Keratinocyte (primary cell): ENCODE results near the gene PCK1. TPM values are rescaled to one million over a fixed set of nuclear protein-coding genes. Genes with fewer than 3 reads are reported as not detected.

Source experiments
- DNase-seq: peaks from one replicate; pipeline ENCODE4 v3.0.0-alpha.2; 2011; ENCODE audit warnings: low read depth, missing footprints, low spot score
- FAIRE-seq: peaks from 2 replicates; lab custom pipeline; 2011; peaks lifted over from hg19 to GRCh38; lab: Jason Lieb, UNC
- H2AFZ ChIP-seq: 2 replicates; pipeline ENCODE4 v1.6.0; 2012; ENCODE audit warnings: low read length, control low read depth, inconsistent platforms; ENCODE audit not compliant: control insufficient read depth
- H3K27ac ChIP-seq: 2 replicates; pipeline ENCODE4 v1.5.1; 2011; ENCODE audit warnings: low read length; ENCODE audit not compliant: control insufficient read depth, insufficient read depth
- H3K27me3 ChIP-seq: 3 replicates; pipeline ENCODE4 v1.6.0; 2011; ENCODE audit warnings: low read length; ENCODE audit not compliant: control insufficient read depth, insufficient read depth; ENCODE audit errors: extremely low read depth
- H3K36me3 ChIP-seq, 2 experiments: 2 replicates in 1 of 2; 3 replicates in 1 of 2; pipeline ENCODE4 v1.5.1; 2011; ENCODE audit warnings: low read length in 2 of 2, mild to moderate bottlenecking in 1 of 2; ENCODE audit not compliant: control insufficient read depth in 2 of 2, insufficient read depth in 2 of 2; ENCODE audit errors: extremely low read depth in 1 of 2
- H3K4me1 ChIP-seq: 3 replicates; pipeline ENCODE4 v1.5.1; 2011; ENCODE audit warnings: low read length; ENCODE audit not compliant: control insufficient read depth, insufficient read depth; ENCODE audit errors: extremely low read depth
- H3K4me2 ChIP-seq: 3 replicates; pipeline ENCODE4 v1.6.0; 2011; ENCODE audit warnings: low read depth, low read length; ENCODE audit not compliant: control insufficient read depth, insufficient read depth; ENCODE audit errors: extremely low read depth
- H3K4me3 ChIP-seq, 3 experiments: fragments of 200-600 bp in 1 of 3; sonication (generic) in 1 of 3; 2 replicates in 2 of 3; 3 replicates in 1 of 3; pipeline ENCODE4 v1.5.1; 2011 to 2016; ENCODE audit warnings: low read length in 3 of 3, mild to moderate bottlenecking in 3 of 3, control low read depth in 2 of 3, inconsistent platforms in 1 of 3, low read depth in 1 of 3, mixed read lengths in 1 of 3, mixed run types in 1 of 3, moderate library complexity in 1 of 3; ENCODE audit not compliant: control insufficient read depth in 2 of 3, insufficient read depth in 2 of 3; ENCODE audit errors: extremely low read depth in 1 of 3
- H3K79me2 ChIP-seq: 2 replicates; pipeline ENCODE4 v1.6.0; 2012; ENCODE audit warnings: low read length; ENCODE audit not compliant: control insufficient read depth, insufficient read depth
- H3K9ac ChIP-seq: 3 replicates; pipeline ENCODE4 v1.6.0; 2011; ENCODE audit warnings: low read length; ENCODE audit not compliant: control insufficient read depth, insufficient read depth; ENCODE audit errors: extremely low read depth
- H3K9me1 ChIP-seq: 3 replicates; pipeline ENCODE4 v1.6.0; 2011; ENCODE audit warnings: low read length; ENCODE audit not compliant: control insufficient read depth, insufficient read depth; ENCODE audit errors: extremely low read depth
- H3K9me3 ChIP-seq: 2 replicates; pipeline ENCODE4 v1.5.1; 2012; ENCODE audit warnings: low read depth, low read length; ENCODE audit not compliant: control insufficient read depth
- H4K20me1 ChIP-seq: 3 replicates; pipeline ENCODE4 v1.6.0; 2011; ENCODE audit warnings: low read length; ENCODE audit not compliant: control insufficient read depth, insufficient read depth; ENCODE audit errors: extremely low read depth
- EZH2 ChIP-seq: IDR thresholded peaks from one replicate; pipeline ENCODE4 v1.6.1; 2012; ENCODE audit warnings: inconsistent platforms, mild to moderate bottlenecking, low read length, moderate library complexity
- dilution Hi-C: fragments of 300-500 bp; cut with MboI; formaldehyde crosslinking; loops from one replicate; pipeline ENCODE4 v1.7.0; 2020; ENCODE audit warnings: low sequenced_read_pairs; ENCODE audit not compliant: extremely low pct_ligation_motif_present
- polyA plus RNA-seq, 5 experiments: library from polyadenylated mRNA; depleted of rRNA in 3 of 5; stranded (reverse) in 3 of 5; stranded (forward) in 1 of 5; unstranded in 1 of 5; fragments of >200 nt; gene quantifications; 1 replicate in 1 of 5; 2 replicates in 3 of 5; 3 replicates in 1 of 5; pipeline versions ENCODE4 v1.2.1 to v1.2.3, GENCODE V29; 2011 to 2012; ENCODE audit warnings: missing spikeins in 2 of 5, low read depth in 1 of 5, low replicate concordance in 1 of 5
- TF ChIP-seq, protein P1 (sequence below), 3 experiments: IDR thresholded peaks in 1 of 3; conservative IDR thresholded peaks in 1 of 3; optimal IDR thresholded peaks in 1 of 3; 2 replicates in 2 of 3; 3 replicates in 1 of 3; pipeline versions ENCODE3 to v1.5.1; 2011; ENCODE audit warnings: low read length in 3 of 3, mild to moderate bottlenecking in 3 of 3, moderate library complexity in 2 of 3, control low read depth in 1 of 3, inconsistent platforms in 1 of 3; ENCODE audit not compliant: insufficient read depth in 2 of 3; ENCODE audit errors: extremely low read depth in 1 of 3

The PCK1 gene
- polyA plus RNA-seq, 1 donor (not counting 4 experiments of a cell fraction or from before 2014, with no cell fraction given) = not detected

- Histone ChIP-seq H4K20me1 (no peaks in the 10 kb centered on the region), H2AFZ (no peak overlapping the region), H3K4me2 (no peak overlapping the region), H3K4me3 (no peak overlapping the region), H3K36me3 (no peaks in the 10 kb centered on the region), H3K9ac (no peak overlapping the region), H3K27me3 (peaks cover 46% of the 10 kb centered on the region), H3K79me2 (no peaks in the 10 kb centered on the region), H3K4me1 (no peaks in the 10 kb centered on the region), H3K9me3 (no peaks in the 10 kb centered on the region), H3K27ac (no peak overlapping the region), H3K9me1 (no peaks in the 10 kb centered on the region)
- FAIRE-seq (no peak), DNase-seq (no peak)
- dilution Hi-C loops = no loop called here
- TF ChIP-seq EZH2 = no peak
- TF ChIP-seq, protein P1, sequence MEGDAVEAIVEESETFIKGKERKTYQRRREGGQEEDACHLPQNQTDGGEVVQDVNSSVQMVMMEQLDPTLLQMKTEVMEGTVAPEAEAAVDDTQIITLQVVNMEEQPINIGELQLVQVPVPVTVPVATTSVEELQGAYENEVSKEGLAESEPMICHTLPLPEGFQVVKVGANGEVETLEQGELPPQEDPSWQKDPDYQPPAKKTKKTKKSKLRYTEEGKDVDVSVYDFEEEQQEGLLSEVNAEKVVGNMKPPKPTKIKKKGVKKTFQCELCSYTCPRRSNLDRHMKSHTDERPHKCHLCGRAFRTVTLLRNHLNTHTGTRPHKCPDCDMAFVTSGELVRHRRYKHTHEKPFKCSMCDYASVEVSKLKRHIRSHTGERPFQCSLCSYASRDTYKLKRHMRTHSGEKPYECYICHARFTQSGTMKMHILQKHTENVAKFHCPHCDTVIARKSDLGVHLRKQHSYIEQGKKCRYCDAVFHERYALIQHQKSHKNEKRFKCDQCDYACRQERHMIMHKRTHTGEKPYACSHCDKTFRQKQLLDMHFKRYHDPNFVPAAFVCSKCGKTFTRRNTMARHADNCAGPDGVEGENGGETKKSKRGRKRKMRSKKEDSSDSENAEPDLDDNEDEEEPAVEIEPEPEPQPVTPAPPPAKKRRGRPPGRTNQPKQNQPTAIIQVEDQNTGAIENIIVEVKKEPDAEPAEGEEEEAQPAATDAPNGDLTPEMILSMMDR (optimal IDR thresholded peaks at IDR 0.05 in 1 of 3, IDR thresholded peaks at IDR 0.05 in 1 of 3, conservative IDR thresholded peaks at IDR 0.05 in 1 of 3; ENCODE audit: extremely low read depth in 1 of 3, insufficient read depth in 2 of 3, low read length in 3 of 3) = no peak
Measured at GRCh38 chr20:57568960-57569359, 8.1 kb downstream of the PCK1 start.

- Histone ChIP-seq H3K36me3 (no peaks in the 10 kb centered on the region), H3K27ac (no peak overlapping the region), H3K9me1 (no peaks in the 10 kb centered on the region), H3K9ac (no peak overlapping the region), H3K27me3 (peaks cover 48% of the 10 kb centered on the region), H2AFZ (no peak overlapping the region), H4K20me1 (no peaks in the 10 kb centered on the region), H3K9me3 (no peaks in the 10 kb centered on the region), H3K79me2 (no peaks in the 10 kb centered on the region), H3K4me2 (no peak overlapping the region), H3K4me3 (no peak overlapping the region), H3K4me1 (no peaks in the 10 kb centered on the region)
- TF ChIP-seq, protein P1 (optimal IDR thresholded peaks at IDR 0.05 in 1 of 3, IDR thresholded peaks at IDR 0.05 in 1 of 3, conservative IDR thresholded peaks at IDR 0.05 in 1 of 3; ENCODE audit: extremely low read depth in 1 of 3, insufficient read depth in 2 of 3, low read length in 3 of 3) = no peak
- dilution Hi-C loops = no loop called here
- FAIRE-seq = no peak
- no peak for DNase-seq
Measured at GRCh38 chr20:57570145-57570850, 9.4 kb downstream of the PCK1 start.
